K562 (cell line): ENCODE results near the gene TMCC2. TPM values are rescaled to one million over a fixed set of nuclear protein-coding genes. Genes with fewer than 3 reads are reported as not detected.

ENCODE experiments used
- EP400 ChIP-seq: fragments of 450-650 bp; IDR thresholded peaks from 2 replicates; pipeline ENCODE4 v1.6.1; 2017; ENCODE audit warnings: antibody characterized with exemption, mild to moderate bottlenecking, moderate library complexity
- GTF2F1 ChIP-seq: IDR thresholded peaks from 2 replicates; pipeline ENCODE4 v1.6.1; 2011; ENCODE audit warnings: low read depth, low read length, improper control_type of control experiment
- HIVEP1 ChIP-seq: fragments of 250-450 bp; sonication (Bioruptor Pico); IDR thresholded peaks from 2 replicates; pipeline ENCODE4 v1.4.0; 2020; ENCODE audit warnings: mild to moderate bottlenecking
- HMG20B ChIP-seq: fragments of 250-450 bp; sonication (Bioruptor Pico); IDR thresholded peaks from 2 replicates; pipeline ENCODE4 v1.5.0; 2021; ENCODE audit warnings: mild to moderate bottlenecking
- ILK ChIP-seq: fragments of 450-650 bp; IDR thresholded peaks from 2 replicates; pipeline ENCODE4 v1.6.1; 2016; ENCODE audit warnings: missing genetic modification characterization, low read depth, mild to moderate bottlenecking, missing compliant biosample characterization, moderate library complexity, borderline replicate concordance
- PCBP2 ChIP-seq: fragments of 200-400 bp; formaldehyde crosslinking; IDR thresholded peaks from 2 replicates; pipeline ENCODE4 v1.6.1; 2018; ENCODE audit warnings: low read length, low read depth, mild to moderate bottlenecking, moderate library complexity; ENCODE audit not compliant: poor library complexity, severe bottlenecking
- SMAD2 ChIP-seq: fragments of 150-350 bp; IDR thresholded peaks from 2 replicates; pipeline ENCODE4 v1.6.1; 2014; ENCODE audit warnings: low read depth, mild to moderate bottlenecking, low read length
- polyA plus RNA-seq, 8 experiments: library from polyadenylated mRNA; depleted of rRNA in 4 of 8; stranded (reverse) in 5 of 8; unstranded in 3 of 8; fragments of >200 nt; fragmentation: Nextera tagmentation in 2 of 8; fragmentation: Illumina TruSeq in 1 of 8; extraction: Ambion mirVana in 2 of 8; extraction: Trizol in 1 of 8; gene quantifications; 2 replicates each; pipeline versions ENCODE4 v1.2.1 to v1.2.3, GENCODE V29; 2011 to 2014; ENCODE audit warnings: inconsistent platforms in 1 of 8, missing spikeins in 1 of 8
- total RNA-seq, 7 experiments: library from RNA; depleted of rRNA in 6 of 7; stranded (reverse); fragments of >200 nt in 6 of 7; fragmentation: Illumina TruSeq in 2 of 7; extraction: Trizol in 2 of 7; gene quantifications; 2 replicates each; pipeline versions ENCODE4 v1.2.1 to v1.2.3, GENCODE V29; 2011 to 2021; ENCODE audit warnings: low replicate concordance in 1 of 7
- TF ChIP-seq, protein P1 (sequence below): fragments of 450-650 bp; IDR thresholded peaks from 2 replicates; pipeline ENCODE4 v1.6.1; 2018; ENCODE audit not compliant: partially characterized antibody
- TF ChIP-seq, protein P2 (sequence below): IDR thresholded peaks from 2 replicates; pipeline ENCODE4 v1.6.1; 2012; ENCODE audit warnings: low read depth, low read length, improper control_type of control experiment, borderline replicate concordance
- TF ChIP-seq, protein P3 (sequence below): sonication (generic); formaldehyde crosslinking; IDR thresholded peaks from 2 replicates; pipeline ENCODE4 v1.9.0; 2022; ENCODE audit warnings: mild to moderate bottlenecking, missing genetic modification reagents
- TF ChIP-seq, protein P4 (sequence below): sonication (generic); formaldehyde crosslinking; IDR thresholded peaks from 2 replicates; pipeline ENCODE4 v1.8.1; 2022; ENCODE audit warnings: missing genetic modification reagents
- TF ChIP-seq, protein P5 (sequence below), 2 experiments: fragments of 450-650 bp; formaldehyde crosslinking in 1 of 2; IDR thresholded peaks; 2 replicates each; pipeline versions ENCODE4 v1.4.0 to v1.6.1; 2014 to 2020; ENCODE audit warnings: mild to moderate bottlenecking in 2 of 2, borderline replicate concordance in 1 of 2, low read depth in 1 of 2

The TMCC2 gene
- total and polyA plus RNA-seq, 9 of the 15 experiments (the other 6 are each of a cell fraction or from before 2014, with no cell fraction given) = 0.06 to 1.8 (median 0.98) TPM

DNA sequence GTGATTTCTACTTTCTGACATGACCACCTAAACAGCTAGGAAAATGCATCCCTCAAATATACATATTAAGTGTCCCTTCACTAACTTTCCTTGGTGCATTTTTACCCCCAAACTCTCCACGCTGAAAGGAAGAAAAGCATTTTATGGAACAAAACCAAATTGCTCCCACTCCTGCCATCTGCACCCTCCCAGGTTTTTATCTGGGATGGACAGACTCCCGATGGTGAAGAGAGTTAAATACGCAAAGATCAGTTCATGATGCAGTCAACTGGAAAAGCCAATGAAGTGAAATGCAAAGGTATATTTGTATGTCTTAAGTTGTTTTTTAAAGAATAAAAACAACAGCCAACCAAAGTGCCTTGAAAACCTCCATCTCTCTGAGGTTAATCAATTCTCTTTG lies 18.9 kb upstream of the TMCC2 start (continued):
- TF ChIP-seq, protein P1, sequence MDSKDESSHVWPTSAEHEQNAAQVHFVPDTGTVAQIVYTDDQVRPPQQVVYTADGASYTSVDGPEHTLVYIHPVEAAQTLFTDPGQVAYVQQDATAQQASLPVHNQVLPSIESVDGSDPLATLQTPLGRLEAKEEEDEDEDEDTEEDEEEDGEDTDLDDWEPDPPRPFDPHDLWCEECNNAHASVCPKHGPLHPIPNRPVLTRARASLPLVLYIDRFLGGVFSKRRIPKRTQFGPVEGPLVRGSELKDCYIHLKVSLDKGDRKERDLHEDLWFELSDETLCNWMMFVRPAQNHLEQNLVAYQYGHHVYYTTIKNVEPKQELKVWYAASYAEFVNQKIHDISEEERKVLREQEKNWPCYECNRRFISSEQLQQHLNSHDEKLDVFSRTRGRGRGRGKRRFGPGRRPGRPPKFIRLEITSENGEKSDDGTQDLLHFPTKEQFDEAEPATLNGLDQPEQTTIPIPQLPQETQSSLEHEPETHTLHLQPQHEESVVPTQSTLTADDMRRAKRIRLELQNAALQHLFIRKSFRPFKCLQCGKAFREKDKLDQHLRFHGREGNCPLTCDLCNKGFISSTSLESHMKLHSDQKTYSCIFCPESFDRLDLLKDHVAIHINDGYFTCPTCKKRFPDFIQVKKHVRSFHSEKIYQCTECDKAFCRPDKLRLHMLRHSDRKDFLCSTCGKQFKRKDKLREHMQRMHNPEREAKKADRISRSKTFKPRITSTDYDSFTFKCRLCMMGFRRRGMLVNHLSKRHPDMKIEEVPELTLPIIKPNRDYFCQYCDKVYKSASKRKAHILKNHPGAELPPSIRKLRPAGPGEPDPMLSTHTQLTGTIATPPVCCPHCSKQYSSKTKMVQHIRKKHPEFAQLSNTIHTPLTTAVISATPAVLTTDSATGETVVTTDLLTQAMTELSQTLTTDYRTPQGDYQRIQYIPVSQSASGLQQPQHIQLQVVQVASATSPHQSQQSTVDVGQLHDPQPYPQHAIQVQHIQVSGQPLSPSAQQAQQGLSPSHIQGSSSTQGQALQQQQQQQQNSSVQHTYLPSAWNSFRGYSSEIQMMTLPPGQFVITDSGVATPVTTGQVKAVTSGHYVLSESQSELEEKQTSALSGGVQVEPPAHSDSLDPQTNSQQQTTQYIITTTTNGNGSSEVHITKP = no peak
- no peak for TF ChIP-seq GTF2F1
- TF ChIP-seq, protein P2, sequence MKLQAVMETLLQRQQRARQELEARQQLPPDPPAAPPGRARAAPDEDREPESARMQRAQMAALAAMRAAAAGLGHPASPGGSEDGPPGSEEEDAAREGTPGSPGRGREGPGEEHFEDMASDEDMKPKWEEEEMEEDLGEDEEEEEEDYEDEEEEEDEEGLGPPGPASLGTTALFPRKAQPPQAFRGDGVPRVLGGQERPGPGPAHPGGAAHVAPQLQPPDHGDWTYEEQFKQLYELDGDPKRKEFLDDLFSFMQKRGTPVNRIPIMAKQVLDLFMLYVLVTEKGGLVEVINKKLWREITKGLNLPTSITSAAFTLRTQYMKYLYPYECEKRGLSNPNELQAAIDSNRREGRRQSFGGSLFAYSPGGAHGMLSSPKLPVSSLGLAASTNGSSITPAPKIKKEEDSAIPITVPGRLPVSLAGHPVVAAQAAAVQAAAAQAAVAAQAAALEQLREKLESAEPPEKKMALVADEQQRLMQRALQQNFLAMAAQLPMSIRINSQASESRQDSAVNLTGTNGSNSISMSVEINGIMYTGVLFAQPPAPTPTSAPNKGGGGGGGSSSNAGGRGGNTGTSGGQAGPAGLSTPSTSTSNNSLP = no peak
- TF ChIP-seq ILK (tag) = no peak
- TF ChIP-seq HIVEP1 (CRISPR knock-in tag) = no peak
- TF ChIP-seq, protein P3, sequence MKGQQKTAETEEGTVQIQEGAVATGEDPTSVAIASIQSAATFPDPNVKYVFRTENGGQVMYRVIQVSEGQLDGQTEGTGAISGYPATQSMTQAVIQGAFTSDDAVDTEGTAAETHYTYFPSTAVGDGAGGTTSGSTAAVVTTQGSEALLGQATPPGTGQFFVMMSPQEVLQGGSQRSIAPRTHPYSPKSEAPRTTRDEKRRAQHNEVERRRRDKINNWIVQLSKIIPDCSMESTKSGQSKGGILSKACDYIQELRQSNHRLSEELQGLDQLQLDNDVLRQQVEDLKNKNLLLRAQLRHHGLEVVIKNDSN (CRISPR knock-in tag) = no peak
- no peak for TF ChIP-seq EP400
- no peak for TF ChIP-seq PCBP2
- TF ChIP-seq, protein P4, sequence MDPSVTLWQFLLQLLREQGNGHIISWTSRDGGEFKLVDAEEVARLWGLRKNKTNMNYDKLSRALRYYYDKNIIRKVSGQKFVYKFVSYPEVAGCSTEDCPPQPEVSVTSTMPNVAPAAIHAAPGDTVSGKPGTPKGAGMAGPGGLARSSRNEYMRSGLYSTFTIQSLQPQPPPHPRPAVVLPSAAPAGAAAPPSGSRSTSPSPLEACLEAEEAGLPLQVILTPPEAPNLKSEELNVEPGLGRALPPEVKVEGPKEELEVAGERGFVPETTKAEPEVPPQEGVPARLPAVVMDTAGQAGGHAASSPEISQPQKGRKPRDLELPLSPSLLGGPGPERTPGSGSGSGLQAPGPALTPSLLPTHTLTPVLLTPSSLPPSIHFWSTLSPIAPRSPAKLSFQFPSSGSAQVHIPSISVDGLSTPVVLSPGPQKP = no peak
- no peak for TF ChIP-seq SMAD2
- no peak for TF ChIP-seq HMG20B (CRISPR knock-in tag)
- TF ChIP-seq, protein P5, sequence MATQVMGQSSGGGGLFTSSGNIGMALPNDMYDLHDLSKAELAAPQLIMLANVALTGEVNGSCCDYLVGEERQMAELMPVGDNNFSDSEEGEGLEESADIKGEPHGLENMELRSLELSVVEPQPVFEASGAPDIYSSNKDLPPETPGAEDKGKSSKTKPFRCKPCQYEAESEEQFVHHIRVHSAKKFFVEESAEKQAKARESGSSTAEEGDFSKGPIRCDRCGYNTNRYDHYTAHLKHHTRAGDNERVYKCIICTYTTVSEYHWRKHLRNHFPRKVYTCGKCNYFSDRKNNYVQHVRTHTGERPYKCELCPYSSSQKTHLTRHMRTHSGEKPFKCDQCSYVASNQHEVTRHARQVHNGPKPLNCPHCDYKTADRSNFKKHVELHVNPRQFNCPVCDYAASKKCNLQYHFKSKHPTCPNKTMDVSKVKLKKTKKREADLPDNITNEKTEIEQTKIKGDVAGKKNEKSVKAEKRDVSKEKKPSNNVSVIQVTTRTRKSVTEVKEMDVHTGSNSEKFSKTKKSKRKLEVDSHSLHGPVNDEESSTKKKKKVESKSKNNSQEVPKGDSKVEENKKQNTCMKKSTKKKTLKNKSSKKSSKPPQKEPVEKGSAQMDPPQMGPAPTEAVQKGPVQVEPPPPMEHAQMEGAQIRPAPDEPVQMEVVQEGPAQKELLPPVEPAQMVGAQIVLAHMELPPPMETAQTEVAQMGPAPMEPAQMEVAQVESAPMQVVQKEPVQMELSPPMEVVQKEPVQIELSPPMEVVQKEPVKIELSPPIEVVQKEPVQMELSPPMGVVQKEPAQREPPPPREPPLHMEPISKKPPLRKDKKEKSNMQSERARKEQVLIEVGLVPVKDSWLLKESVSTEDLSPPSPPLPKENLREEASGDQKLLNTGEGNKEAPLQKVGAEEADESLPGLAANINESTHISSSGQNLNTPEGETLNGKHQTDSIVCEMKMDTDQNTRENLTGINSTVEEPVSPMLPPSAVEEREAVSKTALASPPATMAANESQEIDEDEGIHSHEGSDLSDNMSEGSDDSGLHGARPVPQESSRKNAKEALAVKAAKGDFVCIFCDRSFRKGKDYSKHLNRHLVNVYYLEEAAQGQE (IDR thresholded peaks at IDR 0.05; ENCODE audit: borderline replicate concordance) = no peak
- TF ChIP-seq, protein P5 (CRISPR knock-in tag; IDR thresholded peaks at IDR 0.05; ENCODE audit: low read depth) = no peak
